ENCODE data around the gene UPK1B. TPM values are rescaled to one million over a fixed set of nuclear protein-coding genes. Genes with fewer than 3 reads are reported as not detected.
"Not testable (repeated sequence)": the region's sequence is repeated elsewhere in the genome, so short reads cannot be mapped to it uniquely, and the experiment has no call there.

UPK1B gene
- total RNA-seq, 2 donors from 2014 or later, result 1.8 TPM; not detected in 1

GRCh38 chr3:119237299-119237698, 63.9 kb downstream of the UPK1B start:
- ATAC-seq (ENCODE audit: insufficient number of reproducible peaks, low FRiP score, low read depth) (no peak), DNase-seq (ENCODE audit: low spot score) (no peak)
- TF ChIP-seq CTCF (IDR thresholded peaks at IDR 0.05), result no peak
- Histone ChIP-seq H3K4me3 (no peak overlapping the region), H3K9me3 (no peaks in the 10 kb centered on the region), H3K27ac (no peak overlapping the region), H3K36me3 (no peaks in the 10 kb centered on the region), H3K4me1 (ENCODE audit: control insufficient read depth in 1 of 2, low read depth in 2 of 2) (peaks cover 12 to 42% of the 10 kb centered on the region in 2 donors), H3K27me3 (replicated peaks; ENCODE audit: insufficient read depth) (no peaks in the 10 kb centered on the region)

DNA sequence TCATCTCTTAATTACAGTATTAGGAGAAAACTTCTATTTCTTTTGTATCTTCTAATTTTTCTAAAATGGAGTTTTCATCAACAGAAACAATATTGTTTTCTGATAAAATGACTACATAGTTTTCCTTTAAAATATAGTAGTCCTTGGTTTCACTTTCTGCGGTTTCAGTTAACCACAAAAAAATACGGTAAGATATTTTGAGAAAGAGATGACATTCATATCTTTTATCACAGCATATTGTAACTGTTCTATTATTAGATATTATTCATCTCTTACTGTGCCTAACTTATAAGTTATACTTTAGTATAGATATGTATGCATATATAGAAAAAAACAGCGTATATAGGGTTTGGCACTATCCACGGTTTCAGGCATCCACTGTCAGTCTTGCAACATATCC, 65.0 kb downstream of the UPK1B start:
- Histone ChIP-seq H3K9me3 (no peaks in the 10 kb centered on the region), H3K4me3 (peak overlapping the region; percentile 97), H3K36me3 (no peaks in the 10 kb centered on the region), H3K27ac (peak overlapping the region in 1 of 2 donors; percentile 25), H3K4me1 (ENCODE audit: control insufficient read depth in 1 of 2, low read depth in 2 of 2) (peaks cover 12 to 42% of the 10 kb centered on the region in 2 donors), H3K27me3 (replicated peaks; ENCODE audit: insufficient read depth) (no peaks in the 10 kb centered on the region)
- no peak for ATAC-seq (ENCODE audit: insufficient number of reproducible peaks, low FRiP score, low read depth)
- no peak for DNase-seq (ENCODE audit: low spot score)
- TF ChIP-seq CTCF (IDR thresholded peaks at IDR 0.05), result no peak

DNA sequence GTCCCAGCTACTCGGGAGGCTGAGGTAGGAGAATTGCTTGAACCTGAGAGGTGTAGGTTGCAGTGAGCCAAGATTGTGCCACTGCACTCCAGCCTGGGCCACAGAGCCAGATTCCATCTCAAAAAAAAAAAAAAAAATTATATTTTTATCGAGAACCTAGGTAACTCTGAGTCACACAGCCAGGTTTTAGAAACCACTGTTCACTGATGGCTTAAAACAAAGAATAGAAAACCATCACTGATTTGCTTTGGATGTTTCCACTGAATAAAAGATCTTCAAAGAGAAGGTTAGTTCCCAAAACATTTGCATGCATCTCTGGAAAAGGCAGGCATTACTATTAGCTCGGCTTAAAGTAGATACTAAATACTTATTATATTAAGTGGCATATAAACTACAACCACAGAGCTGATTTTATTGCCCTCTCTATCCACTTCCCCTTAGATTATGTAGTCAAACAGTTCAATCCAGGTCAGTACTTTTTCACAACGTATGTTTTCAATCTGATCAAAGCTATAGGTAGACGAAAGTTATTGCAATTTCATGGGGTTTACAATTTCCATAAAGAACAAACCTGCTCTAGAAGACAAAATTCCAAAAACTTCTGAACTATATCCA, 65.9 kb downstream of the UPK1B start:
- no peaks in the 10 kb centered on the region for H3K9me3 ChIP-seq
- DNase-seq (ENCODE audit: low spot score) (no peak), ATAC-seq (ENCODE audit: insufficient number of reproducible peaks, low FRiP score, low read depth) (no peak)
- TF ChIP-seq CTCF (IDR thresholded peaks at IDR 0.05), result no peak
- H3K4me1 ChIP-seq (ENCODE audit: control insufficient read depth in 1 of 2, low read depth in 2 of 2), result peaks cover 12 to 39% of the 10 kb centered on the region in 2 donors
- H3K36me3 ChIP-seq, result no peaks in the 10 kb centered on the region
- H3K27ac ChIP-seq, result peak overlapping the region; percentile 89
- H3K27me3 ChIP-seq (replicated peaks; ENCODE audit: insufficient read depth), result no peaks in the 10 kb centered on the region
- H3K4me3 ChIP-seq, result peak overlapping the region; percentile 97

DNA sequence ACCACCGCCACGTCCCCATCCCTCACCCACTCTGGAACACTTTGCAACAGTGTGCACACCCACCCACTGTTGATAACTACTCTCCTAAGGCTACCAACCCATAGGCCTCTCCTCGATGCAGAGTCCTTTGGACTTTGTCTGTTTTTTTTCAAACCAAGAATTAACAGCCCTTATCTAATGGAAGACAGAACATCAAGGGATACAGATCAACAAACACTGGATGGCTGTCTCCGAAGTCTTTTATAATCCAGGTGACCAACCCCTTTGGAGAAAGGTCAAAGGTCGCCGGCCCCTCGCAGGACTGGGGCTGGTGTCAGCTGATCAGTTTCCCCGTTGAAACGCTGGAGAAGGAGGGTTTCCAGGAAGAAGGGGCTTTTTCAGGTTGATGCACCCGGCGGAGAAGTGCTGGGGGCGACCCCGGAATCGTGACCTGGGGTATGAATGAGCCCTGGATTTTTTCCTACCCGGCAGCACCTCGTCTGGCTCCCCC, 66.7 kb downstream of the UPK1B start:
- Histone ChIP-seq H3K9me3 (no peaks in the 10 kb centered on the region), H3K27me3 (replicated peaks; ENCODE audit: insufficient read depth) (no peaks in the 10 kb centered on the region), H3K4me3 (peak overlapping the region; percentile 97), H3K27ac (peak overlapping the region; percentile 89), H3K36me3 (no peaks in the 10 kb centered on the region), H3K4me1 (ENCODE audit: control insufficient read depth in 1 of 2, low read depth in 2 of 2) (peaks cover 12 to 30% of the 10 kb centered on the region in 2 donors)
- peak; percentile 21 for ATAC-seq (ENCODE audit: insufficient number of reproducible peaks, low FRiP score, low read depth)
- TF ChIP-seq CTCF (IDR thresholded peaks at IDR 0.05), result no peak
- no peak for DNase-seq (ENCODE audit: low spot score)

DNA sequence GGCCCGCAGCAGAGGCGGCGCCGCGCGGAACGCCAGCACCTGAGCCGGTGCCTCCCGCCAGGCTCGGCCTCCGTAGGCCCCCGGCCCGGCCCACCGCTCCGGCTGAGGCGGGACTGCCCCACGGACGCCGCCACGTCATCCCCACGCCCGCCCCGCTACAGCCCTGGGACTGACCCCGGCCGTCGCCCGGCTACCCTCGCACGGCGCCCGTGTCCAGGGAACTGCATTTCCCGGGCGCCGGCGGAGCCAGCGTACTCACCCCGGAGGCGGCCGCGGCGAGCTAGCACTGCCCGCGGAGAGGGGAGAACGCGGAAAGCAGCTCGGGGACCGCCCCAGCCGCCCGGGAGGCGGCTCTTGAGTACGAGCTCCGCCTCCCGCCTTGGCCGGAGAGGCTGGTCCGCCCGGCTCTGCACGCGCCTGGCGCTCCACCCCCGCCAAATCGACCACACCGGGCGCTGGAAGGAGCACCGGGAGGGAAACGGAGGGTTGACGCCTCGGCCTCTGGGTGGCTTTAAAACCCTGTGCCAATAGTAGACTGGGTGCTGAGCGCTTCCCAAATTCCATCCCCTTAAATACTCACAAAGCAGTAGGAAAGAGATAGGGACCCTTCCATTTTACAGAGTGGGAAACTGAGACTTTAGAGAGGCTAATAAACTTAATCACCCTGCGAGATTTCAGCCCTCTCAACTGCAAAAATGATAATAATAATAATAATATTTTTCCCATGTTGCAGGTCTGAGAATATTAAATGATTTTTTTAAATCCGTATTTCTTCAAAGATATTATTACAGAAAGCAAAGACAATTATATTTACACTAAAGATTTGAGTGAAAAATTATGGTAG, 67.4 kb downstream of the UPK1B start, which contains the start of gene B4GALT4:
Gene B4GALT4, minus strand, starts transcription at position 288 of the 844 bp plus-strand sequence. CDS start 10,779 bp downstream, outside the sequence.
- ATAC-seq (ENCODE audit: insufficient number of reproducible peaks, low FRiP score, low read depth) (peak; percentile 95), DNase-seq (ENCODE audit: low spot score) (peak; percentile 42)
- Histone ChIP-seq H3K27ac (peak within 1 kb of the TSS; percentile 89), H3K4me3 (peak within 1 kb of the TSS; percentile 97), H3K36me3 (no peaks in the 10 kb centered on the region), H3K27me3 (replicated peaks; ENCODE audit: insufficient read depth) (no peaks in the 10 kb centered on the region), H3K4me1 (ENCODE audit: control insufficient read depth in 1 of 2, low read depth in 2 of 2) (peaks cover 12 to 26% of the 10 kb centered on the region in 2 donors), H3K9me3 (no peaks in the 10 kb centered on the region)
- TF ChIP-seq CTCF (IDR thresholded peaks at IDR 0.05), result no peak

DNA sequence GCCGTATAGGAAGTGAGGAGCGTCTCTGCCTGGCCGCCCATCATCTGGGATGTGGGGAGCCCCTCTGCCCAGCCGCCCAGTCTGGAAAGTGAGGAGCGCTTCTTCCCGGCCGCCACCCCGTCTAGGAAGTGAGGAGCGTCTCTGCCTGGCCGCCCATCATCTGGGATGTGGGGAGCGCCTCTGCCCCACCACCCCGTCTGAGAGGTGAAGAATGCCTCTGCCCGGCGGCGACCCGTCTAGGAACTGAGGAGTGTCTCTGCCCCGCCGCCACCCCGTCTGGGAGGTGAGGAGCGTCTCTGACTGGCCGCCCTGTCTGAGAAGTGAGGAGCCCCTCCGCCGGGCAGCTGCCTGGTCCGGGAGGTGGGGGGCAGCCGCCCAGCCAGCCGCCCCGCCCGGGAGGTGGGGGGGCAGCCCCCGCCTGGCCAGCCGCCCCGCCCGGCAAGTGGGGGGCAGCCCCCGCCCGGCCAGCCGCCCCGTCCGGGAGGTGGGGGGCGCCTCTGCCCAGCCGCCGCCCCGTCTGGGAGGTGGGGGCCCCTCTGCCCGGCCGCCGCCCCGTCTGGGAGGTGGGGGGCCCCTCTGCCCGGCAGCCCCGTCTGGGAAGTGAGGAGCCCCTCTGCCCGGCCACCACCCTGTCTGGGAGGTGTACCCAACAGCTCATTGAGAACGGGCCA, 69.1 kb downstream of the UPK1B start:
- not testable (repeated sequence) for H3K4me3 ChIP-seq; DNase-seq (ENCODE audit: low spot score); H3K27me3 ChIP-seq (replicated peaks; ENCODE audit: insufficient read depth); ATAC-seq (ENCODE audit: insufficient number of reproducible peaks, low FRiP score, low read depth); H3K27ac ChIP-seq; H3K36me3 ChIP-seq; H3K9me3 ChIP-seq
- H3K4me1 ChIP-seq (ENCODE audit: control insufficient read depth in 1 of 2, low read depth in 2 of 2), result peaks cover 12 to 22% of the 10 kb centered on the region in 2 donors

- not testable (repeated sequence) for ATAC-seq (ENCODE audit: insufficient number of reproducible peaks, low FRiP score, low read depth); DNase-seq (ENCODE audit: low spot score); H3K27me3 ChIP-seq (replicated peaks; ENCODE audit: insufficient read depth); H3K36me3 ChIP-seq; H3K27ac ChIP-seq; H3K9me3 ChIP-seq; H3K4me3 ChIP-seq
- peaks cover 12 to 21% of the 10 kb centered on the region in 2 donors for H3K4me1 ChIP-seq (ENCODE audit: control insufficient read depth in 1 of 2, low read depth in 2 of 2)
Observed at GRCh38 chr3:119243058-119243529, 69.7 kb downstream of the UPK1B start.
